GM12865 (cell line): ENCODE results near the gene KIF2A.

Experiments
- DNase-seq: peaks from one replicate; pipeline ENCODE4 v3.0.0; 2010; ENCODE audit warnings: low read depth
- H3K4me3 ChIP-seq: 2 replicates; pipeline ENCODE4 v1.5.1; 2011; ENCODE audit warnings: mild to moderate bottlenecking, low read depth, low read length, control low read depth
- CTCF ChIP-seq: IDR thresholded peaks from 2 replicates; pipeline ENCODE4 v1.5.1; 2011; ENCODE audit warnings: low read length, control low read depth, low read depth, inconsistent platforms; ENCODE audit not compliant: insufficient read depth; ENCODE audit errors: missing control alignments

KIF2A gene

GRCh38 chr5:62310426-62311143 lies 4.6 kb downstream of the KIF2A start:
- no peak for DNase-seq
- no peak overlapping the region for H3K4me3 ChIP-seq
- TF ChIP-seq CTCF, result no peak

DNA sequence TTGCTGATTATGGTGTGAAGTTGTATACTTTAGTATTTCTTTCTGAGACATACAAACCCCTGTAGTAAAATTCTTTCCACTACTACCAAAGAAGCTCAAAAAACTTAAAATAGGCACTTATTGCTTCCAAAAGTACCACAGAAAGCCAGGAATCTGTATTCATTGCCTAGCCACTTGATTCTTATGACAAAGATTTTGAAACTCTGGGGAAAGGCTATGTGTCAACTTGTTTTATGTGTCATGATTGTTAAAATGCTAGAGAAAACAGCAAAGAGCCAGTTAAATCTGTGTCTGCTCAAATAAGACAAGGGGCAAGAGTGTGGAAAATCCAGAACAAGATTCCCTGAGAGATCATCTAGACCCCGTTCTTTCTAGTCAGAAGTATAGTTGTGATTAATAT lies 6.0 kb downstream of the KIF2A start:
- DNase-seq, result no peak
- no peak for TF ChIP-seq CTCF
- H3K4me3 ChIP-seq, result no peak overlapping the region

DNA sequence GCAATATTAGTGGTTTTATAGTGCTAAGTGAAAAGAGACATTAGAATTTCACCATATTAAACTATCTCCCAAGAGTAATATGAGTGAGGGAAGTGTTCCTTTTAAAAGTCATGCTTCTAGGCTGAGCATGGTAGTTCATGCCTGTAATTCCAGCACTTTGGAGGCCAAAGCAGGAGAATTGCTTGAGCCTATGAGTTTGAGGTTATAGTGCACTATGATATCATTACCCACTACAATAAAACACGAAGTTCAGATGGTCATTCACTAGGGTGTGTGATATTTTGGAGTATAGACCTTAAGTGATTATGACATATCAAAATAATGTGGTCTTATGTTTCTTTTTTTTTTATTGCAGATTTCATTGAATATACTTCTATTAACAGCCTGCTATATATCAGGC lies 6.7 kb downstream of the KIF2A start:
- TF ChIP-seq CTCF, result no peak
- DNase-seq, result no peak
- H3K4me3 ChIP-seq, result no peak overlapping the region

DNA sequence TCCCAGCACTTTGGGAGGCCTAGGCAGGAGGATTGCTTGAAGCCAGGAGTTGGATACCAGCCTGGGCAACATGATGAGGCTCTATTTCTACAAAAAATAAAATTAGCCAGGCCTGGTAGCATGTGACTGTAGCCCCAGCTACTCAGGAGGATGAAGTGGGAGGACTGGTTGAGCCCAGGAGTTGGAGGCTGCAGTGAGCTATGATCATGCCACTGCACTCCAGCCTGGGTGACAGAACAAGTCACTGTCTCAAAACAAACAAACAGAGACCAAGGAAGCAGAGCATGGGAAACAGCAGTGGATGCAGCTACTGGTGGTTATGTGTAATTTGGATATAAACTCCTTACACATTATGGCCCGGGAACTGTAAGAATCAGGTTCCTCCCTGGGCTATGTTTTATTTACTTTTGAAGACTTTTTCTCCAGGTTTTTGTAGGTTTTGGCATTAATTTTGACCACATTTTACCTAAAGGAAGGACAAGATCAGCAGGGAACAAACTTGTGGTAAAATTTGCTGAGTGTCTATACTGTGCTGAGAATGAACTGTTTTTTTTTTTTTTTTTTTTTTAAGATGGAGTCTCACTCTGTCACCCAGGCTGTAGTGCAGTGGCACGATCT lies 8.3 kb downstream of the KIF2A start:
- TF ChIP-seq CTCF, result no peak
- DNase-seq, result no peak
- no peak overlapping the region for H3K4me3 ChIP-seq

GRCh38 chr5:62315376-62316175 lies 9.6 kb downstream of the KIF2A start:
- no peak for TF ChIP-seq CTCF
- DNase-seq, result no peak
- no peak overlapping the region for H3K4me3 ChIP-seq

- no peak for TF ChIP-seq CTCF
- H3K4me3 ChIP-seq, result no peak overlapping the region
- no peak for DNase-seq
These were observed 10.1 kb downstream of the KIF2A start for GRCh38 chr5:62316176-62316502.
